Memory B cell (primary cell): ENCODE data around the gene PTPRN2.

ENCODE experiments used
- ATAC-seq: fragments of 150-1000 bp; cut with Tn5 transposase; 2 replicates; pipeline ENCODE4 v1.10.0; 2021; ENCODE audit warnings: low read depth, mild to moderate bottlenecking, moderate library complexity
- DNase-seq, 2 donors: peaks; one replicate each; pipeline ENCODE4 v3.0.0; 2022; ENCODE audit warnings: low spot score in 2 of 2
- H3K27ac Mint-ChIP-seq: one replicate; pipeline ENCODE4 v1.8.0; 2022; ENCODE audit warnings: mild to moderate bottlenecking, moderate library complexity, mixed read lengths
- H3K27me3 Mint-ChIP-seq: one replicate; pipeline ENCODE4 v1.8.0; 2022; ENCODE audit warnings: mixed read lengths
- H3K36me3 Mint-ChIP-seq: one replicate; pipeline ENCODE4 v1.8.0; 2022; ENCODE audit warnings: mild to moderate bottlenecking, mixed read lengths
- H3K4me1 Mint-ChIP-seq: one replicate; pipeline ENCODE4 v1.8.0; 2022; ENCODE audit warnings: mixed read lengths
- H3K4me3 Mint-ChIP-seq: one replicate; pipeline ENCODE4 v1.8.0; 2022; ENCODE audit warnings: mild to moderate bottlenecking, moderate library complexity, mixed read lengths
- H3K9me3 Mint-ChIP-seq: one replicate; pipeline ENCODE4 v1.8.0; 2022; ENCODE audit warnings: mixed read lengths

The PTPRN2 gene

DNA sequence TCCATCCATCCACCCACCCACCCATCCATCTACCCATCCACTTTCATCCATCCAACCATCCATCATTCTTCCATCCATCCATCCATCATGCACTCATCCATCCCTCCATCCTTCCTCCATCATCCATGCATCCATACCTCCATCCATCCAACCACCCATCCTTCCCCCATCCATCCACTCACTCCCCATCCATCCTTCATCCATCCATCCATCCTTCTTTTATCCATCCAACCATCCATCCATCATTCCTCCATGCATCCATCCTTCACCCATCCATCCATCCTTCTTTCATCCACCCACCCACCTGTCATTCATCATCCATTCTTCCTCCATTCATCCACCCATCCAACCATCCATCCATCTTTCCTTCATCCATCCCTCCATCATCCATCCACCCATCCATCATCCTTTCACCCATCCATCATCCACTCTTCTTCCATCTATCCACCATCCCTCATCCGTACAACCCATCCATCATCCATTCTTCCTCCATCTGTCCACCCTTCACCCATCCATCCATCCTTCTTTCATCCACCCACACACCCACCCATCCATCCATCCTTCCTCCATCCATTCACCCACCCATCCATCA is 822.6 kb downstream of the PTPRN2 start:
- H3K9me3 Mint-ChIP-seq, result peaks cover 19% of the 10 kb centered on the region
- ATAC-seq, result no peak
- H3K27ac Mint-ChIP-seq, result no peak overlapping the region
- no peaks in the 10 kb centered on the region for H3K27me3 Mint-ChIP-seq
- H3K4me1 Mint-ChIP-seq, result peaks cover 3% of the 10 kb centered on the region
- H3K4me3 Mint-ChIP-seq, result no peak overlapping the region
- H3K36me3 Mint-ChIP-seq, result peaks cover 15% of the 10 kb centered on the region
- DNase-seq, result no peak

DNA sequence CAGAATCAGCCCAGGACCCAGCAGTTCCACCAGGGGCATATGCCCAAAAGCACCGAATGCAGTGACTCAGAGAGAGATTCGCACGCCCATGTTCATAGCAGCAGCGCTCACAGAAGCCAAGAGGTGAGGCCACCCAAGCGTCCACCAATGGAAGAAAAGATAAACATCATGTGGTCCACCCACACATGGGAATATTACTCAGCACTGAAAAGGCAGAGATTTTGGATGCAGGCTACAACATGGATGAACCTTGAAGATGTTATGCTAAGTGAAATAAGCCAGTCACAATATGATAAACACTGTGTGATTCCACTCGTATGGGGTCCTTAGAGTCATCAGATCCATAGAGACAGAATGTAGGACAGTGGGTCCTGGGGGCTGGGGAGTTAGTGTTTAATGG is 823.4 kb downstream of the PTPRN2 start:
- H3K4me1 Mint-ChIP-seq, result peaks cover 3% of the 10 kb centered on the region
- ATAC-seq (no peak), DNase-seq (no peak)
- peaks cover 15% of the 10 kb centered on the region for H3K36me3 Mint-ChIP-seq
- no peak overlapping the region for H3K27ac Mint-ChIP-seq
- no peaks in the 10 kb centered on the region for H3K27me3 Mint-ChIP-seq
- H3K9me3 Mint-ChIP-seq, result peaks cover 19% of the 10 kb centered on the region
- H3K4me3 Mint-ChIP-seq, result no peak overlapping the region

DNA sequence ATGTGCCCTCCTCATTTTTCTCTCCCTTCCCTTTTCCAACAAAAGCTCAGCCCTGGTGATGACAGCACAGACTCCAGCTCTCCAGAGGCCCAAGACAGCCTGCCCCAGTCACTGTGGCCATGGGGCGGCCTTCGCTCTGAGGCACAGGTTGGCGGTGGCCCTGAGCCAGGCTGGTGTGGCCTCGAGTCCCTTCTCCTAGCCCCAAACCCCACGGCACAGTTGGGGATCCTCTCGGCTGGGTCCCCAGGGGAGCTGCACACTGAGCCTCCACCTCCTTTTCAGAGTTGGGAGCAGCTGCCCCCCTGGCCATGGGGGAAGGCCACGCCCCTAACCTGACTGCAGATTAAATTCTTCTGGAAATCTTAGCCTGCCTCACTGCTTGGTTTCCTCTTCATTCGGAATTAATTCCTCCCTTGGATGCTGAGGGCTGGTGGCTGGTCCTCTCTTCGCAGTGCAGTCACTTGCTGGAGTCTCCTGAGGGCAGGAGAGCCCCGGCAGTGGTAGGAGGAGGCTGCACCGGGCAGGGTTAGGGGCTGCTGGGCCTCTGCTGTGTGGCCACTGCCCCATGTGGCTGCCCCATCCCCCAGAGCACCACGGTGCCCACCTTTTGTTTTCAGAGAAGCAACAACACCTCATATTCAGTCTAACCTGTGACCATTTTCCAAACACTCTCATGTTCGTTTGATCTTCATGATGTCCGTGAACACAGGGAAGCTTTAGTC is 824.2 kb downstream of the PTPRN2 start:
- no peaks in the 10 kb centered on the region for H3K27me3 Mint-ChIP-seq
- ATAC-seq, result no peak

DNA sequence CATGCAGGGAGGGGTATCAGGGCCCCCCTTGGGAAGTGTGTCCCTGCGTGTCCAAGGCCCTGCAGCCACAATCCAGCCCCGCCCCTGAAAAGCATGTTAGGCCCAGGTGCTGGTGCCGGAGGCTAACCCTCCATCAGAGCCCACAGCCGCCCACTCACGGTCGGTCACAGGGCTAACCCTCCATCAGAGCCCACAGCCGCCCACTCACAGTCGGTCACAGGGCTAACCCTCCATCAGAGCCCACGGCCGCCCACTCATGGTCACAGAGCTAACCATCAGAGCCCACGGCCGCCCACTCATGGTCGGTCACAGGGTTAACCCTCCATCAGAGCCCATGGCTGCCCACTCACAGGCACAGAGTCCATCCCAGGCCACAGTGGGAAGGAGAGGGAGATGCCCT is 824.8 kb downstream of the PTPRN2 start:
- no peak for ATAC-seq
- DNase-seq, result no peak
- H3K36me3 Mint-ChIP-seq, result peaks cover 15% of the 10 kb centered on the region
- peaks cover 19% of the 10 kb centered on the region for H3K9me3 Mint-ChIP-seq
- no peaks in the 10 kb centered on the region for H3K27me3 Mint-ChIP-seq
- H3K4me1 Mint-ChIP-seq, result peaks cover 3% of the 10 kb centered on the region
- H3K4me3 Mint-ChIP-seq, result no peak overlapping the region
- H3K27ac Mint-ChIP-seq, result no peak overlapping the region

More for the DNA sequence above, 824.2 kb downstream of the PTPRN2 start:
- Mint-ChIP-seq H3K9me3 (peaks cover 19% of the 10 kb centered on the region), H3K4me3 (no peak overlapping the region), H3K4me1 (peaks cover 3% of the 10 kb centered on the region), H3K36me3 (peaks cover 15% of the 10 kb centered on the region), H3K27ac (no peak overlapping the region)
- DNase-seq, result no peak

DNA sequence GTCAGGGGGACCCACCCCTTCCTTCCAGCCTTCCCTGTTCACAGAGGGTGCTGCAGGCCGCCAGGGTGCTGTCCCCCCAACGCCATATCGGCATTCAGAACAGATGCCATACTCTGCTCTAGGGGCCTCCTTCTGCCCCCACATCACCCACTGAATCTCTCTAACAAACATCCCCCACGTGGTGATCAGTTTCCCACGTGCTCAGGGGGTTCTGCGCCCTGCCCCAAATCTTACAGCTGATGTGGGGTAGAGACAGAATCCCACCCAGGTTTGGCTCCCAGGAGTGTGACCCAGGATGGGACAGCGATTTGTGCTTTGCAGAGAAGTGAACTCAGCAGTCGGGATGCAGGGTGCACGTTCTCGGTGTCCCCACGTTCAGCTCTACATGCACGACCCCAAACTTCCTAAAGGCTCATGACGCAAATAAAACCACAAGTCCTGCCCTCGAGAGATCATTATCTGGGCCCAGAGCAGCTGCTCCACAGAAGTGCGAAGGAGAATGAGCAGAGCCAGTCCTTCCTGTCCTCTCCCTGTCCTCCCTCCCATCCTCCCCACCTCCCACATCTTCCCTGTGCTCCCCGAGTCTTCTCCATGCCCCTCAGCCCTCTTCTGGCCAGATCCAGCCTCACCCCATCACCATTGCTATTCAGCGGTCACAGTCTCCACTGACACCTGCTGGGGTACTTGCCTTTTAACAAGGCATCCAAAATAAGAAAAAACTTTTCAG is 827.5 kb downstream of the PTPRN2 start:
- Mint-ChIP-seq H3K4me3 (no peak overlapping the region), H3K27ac (no peak overlapping the region), H3K36me3 (peaks cover 6% of the 10 kb centered on the region), H3K4me1 (no peaks in the 10 kb centered on the region), H3K27me3 (no peaks in the 10 kb centered on the region), H3K9me3 (peaks cover 7% of the 10 kb centered on the region)
- ATAC-seq, result no peak
- DNase-seq, result no peak

DNA sequence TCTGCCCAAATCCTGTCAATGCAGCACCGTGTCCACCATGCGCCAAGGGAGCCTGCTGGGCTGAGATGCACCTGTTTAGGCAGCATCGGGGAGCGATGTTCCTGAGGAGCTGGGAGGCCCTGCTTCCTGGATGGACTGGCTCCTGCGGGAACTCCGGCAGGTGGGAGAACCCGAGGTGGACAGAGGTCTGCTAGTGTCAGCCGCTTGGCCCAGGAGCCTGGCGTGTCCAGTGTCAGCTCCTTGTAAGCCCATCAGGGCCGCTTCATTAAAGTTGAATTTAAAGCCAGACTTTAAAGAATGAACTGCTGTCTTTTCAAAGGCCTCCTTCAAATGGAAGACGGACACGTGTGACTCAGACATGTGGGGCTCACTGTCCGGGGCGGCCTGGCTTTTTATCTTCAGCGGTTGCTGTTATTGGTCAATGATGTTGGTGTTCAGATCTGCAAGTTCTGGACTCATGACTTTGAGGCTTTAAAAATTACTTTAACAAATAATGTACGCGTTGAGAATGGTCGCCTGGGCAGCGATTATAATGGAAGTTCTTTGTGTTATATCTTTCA is 828.3 kb downstream of the PTPRN2 start:
- Mint-ChIP-seq H3K36me3 (no peaks in the 10 kb centered on the region), H3K27me3 (no peaks in the 10 kb centered on the region), H3K9me3 (peaks cover under 1% of the 10 kb centered on the region), H3K4me3 (no peak overlapping the region), H3K27ac (no peak overlapping the region), H3K4me1 (no peaks in the 10 kb centered on the region)
- DNase-seq, result no peak
- ATAC-seq, result no peak

DNA sequence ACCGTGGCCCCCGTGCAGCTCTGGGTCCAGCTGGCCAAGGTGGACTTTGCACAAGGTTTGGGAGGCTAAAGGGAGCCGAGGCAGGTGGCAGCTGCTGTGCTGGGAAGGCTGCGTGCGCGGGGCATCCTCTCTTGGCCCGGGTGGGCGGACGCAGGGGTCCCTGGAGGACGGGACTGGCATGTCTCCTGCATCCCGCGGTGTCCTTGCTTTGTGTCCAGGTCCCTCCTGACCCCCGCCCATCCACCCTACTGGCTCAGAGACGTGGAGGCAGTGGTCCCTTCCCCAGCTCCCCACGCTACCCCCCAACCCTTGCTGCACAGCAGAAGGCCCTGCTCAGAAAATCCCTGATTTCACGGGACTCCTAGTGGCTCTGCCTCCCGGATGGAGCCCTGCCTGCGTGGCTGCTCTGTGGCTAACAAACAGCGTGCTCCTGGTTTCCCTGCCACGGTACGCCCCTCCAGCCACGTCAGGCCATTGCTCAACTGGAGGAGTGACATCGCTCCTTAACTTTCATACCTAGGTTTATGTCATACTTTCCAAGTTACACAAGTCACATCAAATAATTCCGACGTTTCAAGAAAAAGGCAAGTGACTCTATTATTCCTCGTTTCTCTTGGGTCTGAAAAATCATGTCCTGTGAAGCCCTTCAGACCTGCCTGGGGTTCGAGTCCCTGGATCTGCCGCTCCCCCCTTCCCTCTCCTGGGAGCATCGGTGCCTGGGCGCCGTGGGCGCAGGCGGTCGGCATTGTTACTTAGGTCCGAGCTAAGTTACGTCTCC is 829.0 kb downstream of the PTPRN2 start:
- Mint-ChIP-seq H3K36me3 (no peaks in the 10 kb centered on the region), H3K27me3 (no peaks in the 10 kb centered on the region), H3K4me1 (no peaks in the 10 kb centered on the region), H3K4me3 (no peak overlapping the region), H3K9me3 (no peaks in the 10 kb centered on the region), H3K27ac (no peak overlapping the region)
- DNase-seq (no peak), ATAC-seq (no peak)

DNA sequence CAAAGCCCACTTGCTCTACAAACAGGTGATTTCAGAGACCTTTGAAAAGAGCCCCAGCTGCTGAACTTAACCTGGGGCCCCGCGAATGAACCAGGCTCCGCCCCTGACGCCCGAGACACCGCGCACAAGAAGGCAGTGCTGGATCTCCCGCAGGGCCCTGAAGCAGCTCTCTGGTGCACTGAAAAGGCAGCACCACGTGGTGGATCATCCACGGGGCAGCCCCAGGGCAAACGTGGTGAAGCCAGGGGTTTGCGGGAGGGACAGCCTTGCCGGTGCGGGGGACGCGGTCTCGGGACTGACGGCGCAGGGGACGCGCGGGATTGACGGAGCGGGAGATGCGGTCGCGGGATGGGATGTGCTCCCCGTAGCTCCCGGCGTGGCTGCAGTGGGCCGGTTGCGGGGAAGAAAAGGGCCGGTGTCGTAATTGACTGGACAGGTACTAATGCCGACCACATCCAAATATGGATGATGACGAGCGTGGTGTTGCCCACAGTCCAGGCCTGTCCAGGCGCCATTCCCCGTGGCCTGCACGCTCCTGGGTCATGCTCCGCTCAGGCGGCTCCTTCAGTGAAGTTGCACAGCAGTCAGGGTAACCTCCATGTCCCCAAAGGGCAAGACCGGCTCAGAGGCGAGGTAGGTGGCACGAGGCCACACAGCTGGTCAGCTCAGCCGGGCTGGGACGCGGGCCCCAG is 829.7 kb downstream of the PTPRN2 start:
- DNase-seq, result no peak
- H3K27ac Mint-ChIP-seq, result no peak overlapping the region
- ATAC-seq, result no peak
- H3K36me3 Mint-ChIP-seq, result no peaks in the 10 kb centered on the region
- no peaks in the 10 kb centered on the region for H3K4me1 Mint-ChIP-seq
- no peaks in the 10 kb centered on the region for H3K9me3 Mint-ChIP-seq
- H3K27me3 Mint-ChIP-seq, result no peaks in the 10 kb centered on the region
- no peak overlapping the region for H3K4me3 Mint-ChIP-seq

DNA sequence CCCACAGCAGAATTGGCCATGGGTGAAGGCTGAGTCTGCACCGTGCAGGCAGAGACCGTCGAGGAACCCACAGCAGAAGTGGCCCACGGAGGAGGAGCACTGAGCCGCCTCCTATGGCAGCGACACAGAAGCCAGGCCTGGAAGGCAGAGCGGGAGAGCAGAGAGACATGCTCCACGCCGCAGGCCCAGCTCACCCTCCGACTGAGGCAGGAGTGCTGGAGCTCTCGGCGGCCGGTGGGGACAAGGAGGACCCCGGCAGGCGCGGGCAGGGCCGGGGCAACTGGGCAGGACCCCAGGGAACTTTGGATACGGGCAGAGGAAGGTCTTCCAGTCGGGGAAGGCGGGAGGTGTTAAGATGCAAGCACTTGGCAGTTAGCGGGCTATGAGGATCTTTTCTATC is 830.4 kb downstream of the PTPRN2 start:
- H3K4me3 Mint-ChIP-seq, result no peak overlapping the region
- DNase-seq (no peak), ATAC-seq (no peak)
- no peaks in the 10 kb centered on the region for H3K9me3 Mint-ChIP-seq
- no peaks in the 10 kb centered on the region for H3K36me3 Mint-ChIP-seq
- H3K4me1 Mint-ChIP-seq, result no peaks in the 10 kb centered on the region
- no peaks in the 10 kb centered on the region for H3K27me3 Mint-ChIP-seq
- no peak overlapping the region for H3K27ac Mint-ChIP-seq

DNA sequence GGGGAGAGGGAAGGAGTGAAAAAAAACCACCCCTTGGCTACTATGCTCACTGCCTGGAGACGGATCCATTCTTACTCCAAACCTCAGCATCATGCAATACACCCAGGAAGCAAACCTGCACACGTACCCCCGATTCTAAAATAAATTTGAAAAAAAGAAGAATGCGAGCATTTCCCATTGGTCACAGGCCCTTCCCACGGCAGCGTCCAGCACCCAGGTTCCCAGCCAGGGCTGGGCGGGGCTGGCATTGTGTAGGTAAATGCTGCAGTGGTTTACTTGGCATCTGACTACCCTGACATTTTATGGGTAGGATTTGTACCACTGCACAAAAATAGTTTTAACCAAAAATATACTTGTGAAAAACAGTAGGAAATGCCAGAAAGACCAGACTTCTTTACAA is 831.9 kb downstream of the PTPRN2 start:
- Mint-ChIP-seq H3K27ac (no peak overlapping the region), H3K9me3 (no peaks in the 10 kb centered on the region), H3K36me3 (no peaks in the 10 kb centered on the region), H3K27me3 (no peaks in the 10 kb centered on the region), H3K4me1 (peaks cover 2% of the 10 kb centered on the region), H3K4me3 (no peak overlapping the region)
- ATAC-seq (no peak), DNase-seq (no peak)

DNA sequence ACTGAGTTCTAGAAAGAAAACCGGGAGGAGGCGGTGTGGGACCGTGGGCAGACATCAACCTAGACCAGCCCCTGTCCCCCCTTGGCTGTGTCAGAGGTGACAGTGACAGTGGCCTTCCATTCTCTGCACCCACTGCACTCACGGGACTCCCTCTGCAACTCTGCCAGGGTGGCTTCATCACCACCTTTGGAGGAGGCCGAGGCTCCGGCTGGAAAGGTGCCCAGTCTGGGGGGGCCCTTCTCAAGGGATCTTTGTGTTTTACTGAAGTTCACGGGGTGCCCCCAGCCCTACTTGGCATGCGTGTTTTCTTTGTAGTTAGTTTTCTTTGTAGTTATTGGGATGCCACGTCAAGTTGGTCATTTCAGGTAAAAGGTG is 833.2 kb downstream of the PTPRN2 start:
- no peaks in the 10 kb centered on the region for H3K27me3 Mint-ChIP-seq
- no peak overlapping the region for H3K4me3 Mint-ChIP-seq
- H3K9me3 Mint-ChIP-seq, result no peaks in the 10 kb centered on the region
- no peak for DNase-seq
- H3K27ac Mint-ChIP-seq, result no peak overlapping the region
- H3K4me1 Mint-ChIP-seq, result peaks cover 2% of the 10 kb centered on the region
- no peak for ATAC-seq
- no peaks in the 10 kb centered on the region for H3K36me3 Mint-ChIP-seq

DNA sequence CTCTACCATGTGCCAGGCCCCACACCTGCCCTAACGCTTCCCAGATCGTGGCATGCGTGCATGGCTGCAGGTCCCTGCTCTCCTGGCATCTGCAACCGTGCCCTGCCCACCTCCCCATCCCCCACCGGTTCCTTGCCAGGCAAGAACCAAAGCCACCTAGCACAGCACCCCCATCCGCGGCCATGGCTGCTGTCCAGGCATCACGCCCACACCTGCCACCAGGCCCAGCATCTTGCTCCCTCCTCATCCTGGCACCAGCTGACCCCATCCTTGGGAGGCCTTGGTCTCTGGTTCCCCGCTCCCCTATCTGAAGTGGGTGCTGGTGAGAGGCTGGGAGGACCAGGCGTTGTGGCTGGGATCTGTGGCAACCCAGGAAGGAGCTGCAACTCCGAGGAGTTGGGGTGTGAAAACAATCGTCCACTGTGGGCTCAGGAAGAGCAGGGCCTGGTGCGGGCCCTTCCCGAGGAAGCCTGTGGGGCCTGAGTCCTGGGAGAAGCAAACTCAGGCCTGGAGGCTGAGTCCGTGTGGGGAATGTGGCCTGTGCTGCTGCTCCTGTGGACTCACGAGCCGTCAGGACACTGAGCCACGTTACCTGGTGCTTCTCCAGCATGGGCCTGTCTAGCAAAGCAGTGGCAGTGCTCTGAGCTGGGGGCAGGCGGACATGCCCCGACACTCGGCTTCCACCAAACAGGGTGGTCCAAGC is 833.8 kb downstream of the PTPRN2 start:
- no peaks in the 10 kb centered on the region for H3K9me3 Mint-ChIP-seq
- H3K4me1 Mint-ChIP-seq, result peaks cover 2% of the 10 kb centered on the region
- no peaks in the 10 kb centered on the region for H3K27me3 Mint-ChIP-seq
- H3K4me3 Mint-ChIP-seq, result no peak overlapping the region
- no peak overlapping the region for H3K27ac Mint-ChIP-seq
- H3K36me3 Mint-ChIP-seq, result no peaks in the 10 kb centered on the region
- ATAC-seq (no peak), DNase-seq (no peak)

DNA sequence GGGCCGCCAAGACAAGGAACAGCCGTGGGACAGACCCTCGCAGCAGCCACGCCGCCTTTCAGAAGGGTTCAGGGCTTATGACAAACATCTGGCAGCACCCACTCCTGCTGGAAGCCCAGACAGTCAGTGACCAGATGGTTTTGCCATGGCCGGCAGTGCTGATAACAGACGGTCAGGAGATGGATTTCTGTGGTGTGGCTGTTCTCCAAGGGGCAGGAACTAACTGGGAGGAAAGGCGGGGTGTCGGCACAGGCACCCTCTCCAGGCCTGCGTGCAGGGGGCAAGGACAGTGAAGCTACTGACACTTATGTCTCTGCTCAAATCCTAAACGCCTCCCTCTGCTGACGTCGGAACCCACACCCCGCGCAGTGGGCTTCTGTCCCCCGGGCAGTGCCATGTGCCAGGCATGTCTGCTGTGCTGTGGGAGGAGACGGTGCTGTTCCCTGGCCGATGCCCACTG is 834.8 kb downstream of the PTPRN2 start:
- Mint-ChIP-seq H3K4me3 (no peak overlapping the region), H3K9me3 (no peaks in the 10 kb centered on the region), H3K27ac (no peak overlapping the region), H3K36me3 (no peaks in the 10 kb centered on the region), H3K4me1 (peaks cover 2% of the 10 kb centered on the region), H3K27me3 (no peaks in the 10 kb centered on the region)
- no peak for ATAC-seq
- DNase-seq, result no peak
